HG03060 (cell line): Measurements from ENCODE around the gene DHH.
A peak's percentile ranks its signal among the peaks of the same experiment; 100 is the strongest.
"Not testable (repeated sequence)": the region's sequence is repeated elsewhere in the genome, so short reads cannot be mapped to it uniquely, and the experiment has no call there.

Source experiments
- ATAC-seq: cut with Tn5 transposase; IDR thresholded peaks from one replicate; pipeline ENCODE4 v1.9.1; 2021; ENCODE audit warnings: low read depth, moderate number of reproducible peaks; ENCODE audit not compliant: unreplicated experiment

The DHH gene

DNA sequence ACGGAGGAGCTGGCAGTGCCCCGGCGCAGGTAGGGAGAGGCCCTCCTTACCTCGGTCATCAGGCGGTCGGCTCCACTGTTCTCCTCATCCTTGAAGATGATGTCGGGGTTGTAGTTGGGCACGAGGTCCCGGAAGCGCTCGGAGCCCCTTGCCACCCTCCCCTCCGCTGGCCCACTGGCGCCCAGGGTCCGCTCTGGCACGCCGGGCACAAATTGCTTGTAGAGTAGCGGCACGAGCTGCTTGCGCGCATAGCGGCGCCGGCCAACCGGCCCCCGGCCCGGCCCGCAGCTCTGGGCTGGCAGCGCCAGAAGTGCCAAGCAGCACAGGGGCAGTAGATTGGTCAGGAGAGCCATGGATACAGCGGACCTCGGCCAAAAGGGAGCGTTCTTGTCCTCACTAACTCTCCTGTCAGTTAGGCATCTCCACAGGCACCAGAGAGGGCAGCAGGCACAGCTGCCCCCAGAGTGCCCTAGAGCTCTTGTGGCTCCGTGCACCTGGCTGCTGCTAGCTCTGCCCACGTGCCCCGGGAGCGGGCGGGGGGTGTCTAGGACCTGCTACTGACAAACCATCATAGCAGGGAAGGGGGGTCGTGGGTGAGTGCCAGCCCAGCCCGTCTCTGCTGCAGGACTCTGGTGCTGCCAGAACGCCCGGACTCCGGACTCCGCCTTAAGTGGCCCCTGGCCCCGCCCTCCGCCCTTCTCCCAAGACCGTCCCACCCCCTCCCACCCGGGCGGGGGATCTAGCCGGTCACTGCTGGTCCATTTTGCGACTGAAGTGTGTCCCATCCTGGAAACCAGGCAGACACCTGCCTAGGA is at the start of gene DHH:
Gene DHH (minus strand): TSS at position 642 of the 815 bp plus-strand sequence. CDS start 289 bp downstream, at position 353.
- no peak for ATAC-seq

- ATAC-seq: no peak
Measured at GRCh38 chr12:49144384-49144783, 49.8 kb upstream of the DHH start.

GRCh38 chr12:49138999-49139398 is 44.4 kb upstream of the DHH start:
- ATAC-seq: no peak

GRCh38 chr12:49138587-49138986 is 44.0 kb upstream of the DHH start:
- ATAC-seq: no peak

- ATAC-seq: no peak
Measured at GRCh38 chr12:49137476-49137875, 42.9 kb upstream of the DHH start.

GRCh38 chr12:49136997-49137396 is 42.4 kb upstream of the DHH start:
- ATAC-seq: not testable (repeated sequence)

- no peak for ATAC-seq
Measured at GRCh38 chr12:49133590-49133989, 39.0 kb upstream of the DHH start.

- ATAC-seq: no peak
Measured at GRCh38 chr12:49133014-49133413, 38.4 kb upstream of the DHH start.

DNA sequence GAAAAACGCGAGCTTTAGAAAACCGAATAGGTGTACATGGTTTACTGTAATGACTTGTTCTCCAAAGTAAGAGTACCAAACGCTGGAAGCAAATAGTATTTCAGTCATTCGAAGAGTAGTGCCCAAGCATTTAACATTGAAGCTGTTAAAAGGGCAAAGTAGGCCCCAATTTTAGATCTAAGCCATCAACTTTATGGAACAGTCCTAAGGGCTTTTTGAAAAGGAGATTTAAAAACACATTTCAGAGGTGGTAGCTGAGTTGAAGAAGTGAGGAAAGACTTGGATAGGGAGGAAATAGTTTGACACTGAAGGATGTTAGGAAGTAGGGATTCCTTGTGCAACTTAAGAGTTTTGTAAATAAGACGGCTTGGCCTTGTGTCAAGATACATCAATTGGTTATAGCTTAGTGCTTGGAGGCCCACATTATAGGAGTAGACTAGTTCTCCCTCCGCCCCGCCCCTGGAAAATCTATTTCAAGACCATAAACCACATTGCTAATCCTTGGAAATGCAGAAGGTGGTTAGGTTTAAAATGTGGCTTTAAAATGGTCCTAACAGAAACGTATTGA is 37.4 kb upstream of the DHH start:
- no peak for ATAC-seq

- ATAC-seq: peak; percentile 33
Measured at GRCh38 chr12:49131051-49131893, 36.7 kb upstream of the DHH start, which contains the start of gene TUBA1B. TSS of gene TUBA1B (minus strand) at chr12:49131395. CDS start at chr12:49131300, 95 bp downstream.

DNA sequence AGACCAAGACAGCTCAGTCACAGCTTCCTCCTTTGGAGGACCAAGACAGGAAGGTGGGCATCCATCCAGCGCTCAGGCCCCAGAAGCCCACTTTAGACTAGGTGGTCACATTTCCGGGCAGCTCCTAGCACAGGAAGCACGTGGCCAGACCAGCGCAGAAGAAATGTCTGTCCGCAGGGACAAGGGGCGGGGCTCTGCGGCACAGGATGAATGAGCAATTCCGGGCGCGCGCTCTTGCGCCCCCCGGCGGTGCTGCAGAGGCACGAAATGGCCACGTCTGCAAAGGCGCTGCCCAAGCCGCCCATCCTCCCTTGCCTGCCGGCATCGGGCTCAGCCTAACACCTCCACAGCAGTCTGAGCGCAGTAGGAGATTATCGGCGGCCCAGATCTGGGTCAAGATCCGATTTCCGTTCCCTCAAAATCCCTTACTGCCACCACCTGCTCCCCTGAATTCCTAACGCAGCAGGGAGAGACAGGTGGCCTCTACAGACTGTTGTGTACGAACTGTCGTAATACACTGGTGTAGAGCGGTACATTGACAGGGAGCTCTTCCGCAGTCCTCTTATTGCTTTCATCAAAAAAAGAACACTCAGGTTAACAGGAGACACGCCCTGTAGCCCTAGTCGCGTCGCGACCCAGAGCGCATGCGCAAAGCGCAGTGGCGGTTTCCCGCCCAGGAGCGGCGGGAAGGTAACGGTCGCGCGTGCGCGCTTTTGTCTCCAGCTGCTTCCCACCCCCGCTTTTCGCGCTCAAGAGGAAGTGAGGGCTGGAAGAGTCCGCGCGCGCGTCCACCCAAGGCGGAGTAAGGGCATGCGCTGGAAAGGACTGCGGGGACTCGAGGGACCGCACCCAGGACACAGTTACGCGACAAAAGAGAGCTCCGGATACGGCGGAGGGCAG is 35.8 kb upstream of the DHH start:
- ATAC-seq: peak; percentile 37

DNA sequence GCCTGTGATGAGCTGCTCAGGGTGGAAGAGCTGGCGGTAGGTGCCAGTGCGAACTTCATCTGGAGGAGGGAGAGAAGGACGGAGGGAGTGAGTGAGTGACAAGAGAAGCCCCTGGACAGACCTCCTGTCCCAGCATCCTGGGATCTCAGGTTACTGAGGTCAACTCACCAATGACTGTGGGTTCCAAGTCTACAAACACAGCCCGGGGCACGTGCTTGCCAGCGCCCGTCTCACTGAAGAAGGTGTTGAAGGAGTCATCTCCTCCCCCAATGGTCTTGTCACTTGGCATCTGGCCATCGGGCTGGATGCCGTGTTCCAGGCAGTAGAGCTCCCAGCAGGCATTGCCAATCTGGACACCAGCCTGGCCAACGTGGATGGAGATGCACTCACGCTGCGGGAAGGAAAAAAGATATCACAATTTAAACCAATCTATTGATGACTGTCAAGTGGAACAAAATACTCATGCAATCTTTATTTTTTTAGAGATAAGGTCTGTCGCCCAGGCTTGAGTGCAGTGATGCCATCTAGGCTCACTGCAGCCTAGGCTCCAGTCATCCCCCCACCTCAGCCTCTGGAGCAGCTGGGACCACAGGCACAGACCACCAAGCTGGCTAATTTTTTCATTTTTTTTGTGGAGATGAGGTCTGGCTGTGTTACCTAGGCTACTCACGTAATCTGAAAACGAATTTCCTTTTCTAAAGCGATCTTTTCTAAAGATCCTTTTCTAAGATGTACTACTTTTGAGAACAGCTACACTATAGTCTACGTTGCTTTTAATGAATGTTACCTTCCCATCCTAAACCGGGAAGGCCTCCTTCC is 34.9 kb upstream of the DHH start:
- ATAC-seq: no peak

DNA sequence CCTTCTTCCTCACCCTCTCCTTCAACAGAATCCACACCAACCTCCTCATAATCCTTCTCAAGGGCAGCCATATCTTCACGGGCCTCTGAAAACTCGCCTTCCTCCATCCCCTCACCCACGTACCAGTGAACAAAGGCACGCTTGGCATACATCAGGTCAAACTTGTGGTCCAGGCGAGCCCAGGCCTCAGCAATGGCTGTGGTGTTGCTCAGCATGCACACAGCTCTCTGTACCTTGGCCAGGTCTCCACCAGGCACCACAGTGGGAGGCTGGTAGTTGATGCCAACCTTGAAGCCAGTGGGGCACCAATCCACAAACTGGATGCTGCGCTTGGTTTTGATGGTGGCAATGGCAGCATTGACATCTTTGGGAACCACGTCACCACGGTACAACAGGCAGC is 33.4 kb upstream of the DHH start:
- ATAC-seq: not testable (repeated sequence)

GRCh38 chr12:49126852-49127763 is 32.5 kb upstream of the DHH start:
- ATAC-seq: no peak

- no peak for ATAC-seq
Measured at GRCh38 chr12:49121047-49121696, 26.6 kb upstream of the DHH start.

DNA sequence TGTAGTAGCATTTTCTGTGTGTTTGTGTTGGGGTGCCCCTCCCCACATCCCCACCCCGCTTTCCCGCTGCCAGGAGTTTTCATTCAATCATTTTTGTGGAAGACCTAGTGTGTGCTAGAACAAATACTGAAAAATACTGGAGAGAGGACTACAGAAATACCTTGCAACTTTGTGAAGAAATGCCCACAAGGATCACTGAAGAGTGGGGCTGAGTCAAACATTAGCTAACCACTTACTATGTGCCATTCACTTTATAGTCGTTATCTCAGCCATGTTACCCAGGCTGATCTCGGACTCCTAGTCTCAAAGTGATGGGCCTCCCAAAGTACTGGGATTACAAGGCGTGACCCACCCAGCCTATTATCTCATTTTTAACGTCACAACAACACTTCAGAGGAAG is 16.6 kb upstream of the DHH start:
- ATAC-seq: no peak

- peak; percentile 89 for ATAC-seq
Measured at GRCh38 chr12:49110464-49111155, 16.0 kb upstream of the DHH start, which contains the start of gene LMBR1L. TSS of gene LMBR1L (minus strand) at chr12:49110847. CDS start at chr12:49110555, 292 bp downstream.
